ENCODE data around the gene BAIAP2L1.

DNA sequence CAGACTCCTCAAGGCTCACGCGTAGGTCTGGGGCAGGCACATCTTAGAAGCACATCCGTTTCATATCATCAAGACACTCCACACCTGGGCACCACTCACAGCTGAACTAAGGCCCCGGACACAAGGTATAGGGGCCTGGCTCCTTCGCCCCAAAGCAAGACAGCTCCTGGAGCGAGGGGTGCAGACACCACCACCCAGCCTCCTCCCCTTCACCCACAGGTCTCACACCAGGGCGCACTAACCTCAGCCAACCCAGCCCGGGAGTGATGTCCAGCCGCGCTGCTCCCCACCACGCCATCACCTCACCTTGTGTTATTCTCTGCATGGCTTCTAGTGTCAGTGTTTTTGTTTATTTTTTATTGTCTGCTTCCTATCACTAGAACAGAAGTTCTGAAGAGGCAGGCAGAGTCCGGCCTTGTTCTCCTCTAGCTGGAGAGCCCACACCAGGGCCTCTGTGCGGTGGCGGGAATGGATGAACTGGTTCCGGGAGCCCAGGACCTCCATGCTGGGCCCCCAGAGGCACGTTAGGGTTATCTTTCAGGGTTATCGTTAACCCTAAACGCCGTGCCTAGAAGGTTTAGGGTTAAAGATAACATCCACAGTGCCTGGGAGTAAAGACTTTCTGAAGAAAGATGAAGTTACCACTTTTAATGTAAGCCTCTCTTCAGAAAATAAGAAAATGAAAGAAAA, 97.6 kb downstream of the BAIAP2L1 start:
- no peak for TF ChIP-seq TCF7L2 (IDR thresholded peaks at IDR 0.05; ENCODE audit: low read depth, low read length)
- no peak for TF ChIP-seq CTCF (IDR thresholded peaks at IDR 0.05)

All from Panc1 (cell line).